GM21390 (cell line): ENCODE data around the gene CCDC127.
"Not testable (repeated sequence)": the region's sequence is repeated elsewhere in the genome, so short reads cannot be mapped to it uniquely, and the experiment has no call there.

Experiments used
- ATAC-seq: cut with Tn5 transposase; IDR thresholded peaks from one replicate; pipeline ENCODE4 v1.9.1; 2021; ENCODE audit not compliant: unreplicated experiment

The CCDC127 gene

DNA sequence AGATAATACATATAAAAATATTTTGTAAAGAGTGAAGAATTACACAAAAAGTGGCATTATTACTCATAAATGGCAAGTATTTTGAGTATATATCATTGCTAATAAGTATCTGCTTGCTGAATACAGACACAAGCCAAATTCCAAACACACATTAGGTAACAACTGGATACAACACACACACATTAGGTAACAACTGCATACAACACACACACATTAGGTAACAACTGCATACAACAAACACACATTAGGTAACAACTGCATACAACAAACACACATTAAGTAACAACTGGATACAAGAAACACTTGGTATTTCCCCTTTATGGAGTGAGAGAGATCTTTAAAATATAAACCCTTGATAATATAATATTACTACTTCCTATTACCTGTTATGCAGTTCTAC, 13.5 kb downstream of the CCDC127 start:
- ATAC-seq, result no peak

DNA sequence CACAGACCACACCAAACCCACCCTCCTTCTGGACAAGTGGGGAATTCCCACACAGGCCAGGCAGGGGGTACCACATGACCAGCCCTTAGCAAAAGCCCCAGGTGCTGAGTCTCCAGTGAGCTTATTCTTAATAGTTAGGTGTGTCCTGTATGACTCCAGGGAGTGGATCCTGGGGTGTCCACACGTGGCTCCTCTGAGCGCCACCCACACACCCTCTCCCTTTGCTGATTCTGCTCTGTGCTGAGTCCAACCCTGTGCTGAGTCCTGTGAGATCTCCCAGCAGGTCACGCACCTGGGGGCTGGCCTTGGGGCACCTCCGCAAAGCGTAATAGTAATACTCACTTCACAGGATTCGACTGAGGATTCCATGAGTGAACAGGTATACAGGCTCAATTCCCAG, 14.0 kb downstream of the CCDC127 start:
- ATAC-seq, result no peak

DNA sequence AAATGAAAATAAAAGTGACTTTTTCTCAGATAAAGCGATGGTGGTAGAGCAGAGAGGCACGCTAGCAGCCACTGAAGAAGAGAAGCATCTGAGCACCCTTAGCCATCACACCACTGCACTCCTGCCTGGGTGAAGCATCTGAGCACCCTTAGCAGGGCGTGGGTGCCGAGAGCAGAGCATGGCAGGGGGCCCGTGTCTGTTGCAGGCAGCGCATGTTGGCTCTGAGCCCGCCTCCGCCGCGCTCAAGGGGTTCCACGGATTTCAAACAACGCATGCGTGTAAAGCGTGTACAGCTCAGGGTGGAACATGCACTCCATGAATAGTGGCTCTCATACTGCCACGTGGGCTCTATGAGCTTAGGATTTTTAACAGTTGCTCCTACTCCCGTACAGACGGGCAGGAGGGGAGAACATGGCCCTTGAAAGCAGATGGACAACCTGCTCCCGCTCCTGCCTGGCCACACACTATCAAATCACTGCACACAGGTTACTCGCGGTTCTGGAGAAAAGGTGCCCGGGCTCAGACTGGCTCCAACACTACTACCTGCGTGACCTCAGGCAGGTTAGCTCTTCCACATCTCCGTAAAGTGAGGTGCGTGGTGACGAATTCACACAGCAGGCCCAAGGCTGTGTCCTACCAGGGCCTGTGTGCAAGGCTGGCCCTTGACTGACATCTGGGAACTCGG, 14.6 kb downstream of the CCDC127 start:
- no peak for ATAC-seq

GRCh38 chr5:201672-202071, 16.3 kb downstream of the CCDC127 start:
- ATAC-seq, result no peak

DNA sequence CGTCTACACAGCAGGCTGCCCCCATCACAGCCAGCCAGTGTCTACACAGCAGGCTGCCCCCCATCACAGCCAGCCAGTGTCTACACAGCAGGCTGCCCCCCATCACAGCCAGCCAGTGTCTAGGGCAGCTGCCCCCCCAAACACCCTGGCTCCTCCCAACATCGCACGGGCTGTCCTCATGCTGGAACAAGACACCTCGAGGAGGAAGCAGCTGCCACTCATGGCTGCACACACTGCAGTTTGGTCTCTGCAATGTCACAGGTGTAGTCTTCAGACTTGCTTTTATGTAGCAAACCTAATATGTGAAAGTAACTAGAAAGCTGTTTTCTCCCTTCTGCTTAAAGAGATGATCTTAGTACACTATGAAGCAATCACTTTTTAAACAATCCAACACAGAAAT, 17.0 kb downstream of the CCDC127 start:
- ATAC-seq, result no peak

DNA sequence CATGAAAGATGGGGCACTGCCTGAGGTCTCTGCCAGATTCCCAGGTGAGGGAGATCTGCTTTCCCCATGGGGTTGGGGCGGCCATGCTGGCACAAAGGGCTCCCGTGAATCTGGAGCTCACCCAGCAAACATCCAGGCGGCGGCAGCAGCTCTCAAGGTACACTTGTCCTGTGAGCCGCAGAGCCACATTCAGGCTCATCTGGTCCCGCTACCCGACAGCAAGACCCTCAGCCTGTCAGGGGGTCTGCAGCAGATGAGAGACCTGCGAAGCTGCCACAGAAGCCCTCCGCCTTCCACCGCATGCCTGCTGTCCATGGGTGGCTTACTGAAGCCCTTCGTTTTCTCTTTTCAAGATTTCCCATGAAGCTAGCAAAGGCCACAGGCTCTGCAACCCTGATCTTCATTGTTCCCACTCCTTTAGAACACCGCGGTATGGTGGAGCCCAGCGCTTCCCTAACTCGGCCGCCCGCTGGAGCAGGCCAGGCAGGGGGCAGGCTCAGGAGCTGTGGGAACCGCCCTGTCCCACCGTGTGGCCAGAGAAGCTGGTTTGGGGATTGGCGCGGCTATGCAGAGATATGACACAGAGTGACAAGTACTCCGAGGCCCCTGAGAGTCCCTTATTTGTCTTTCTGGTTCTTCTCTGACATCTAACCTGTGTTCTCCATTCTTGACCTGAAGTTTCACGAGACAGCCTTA, 17.9 kb downstream of the CCDC127 start:
- ATAC-seq, result no peak

DNA sequence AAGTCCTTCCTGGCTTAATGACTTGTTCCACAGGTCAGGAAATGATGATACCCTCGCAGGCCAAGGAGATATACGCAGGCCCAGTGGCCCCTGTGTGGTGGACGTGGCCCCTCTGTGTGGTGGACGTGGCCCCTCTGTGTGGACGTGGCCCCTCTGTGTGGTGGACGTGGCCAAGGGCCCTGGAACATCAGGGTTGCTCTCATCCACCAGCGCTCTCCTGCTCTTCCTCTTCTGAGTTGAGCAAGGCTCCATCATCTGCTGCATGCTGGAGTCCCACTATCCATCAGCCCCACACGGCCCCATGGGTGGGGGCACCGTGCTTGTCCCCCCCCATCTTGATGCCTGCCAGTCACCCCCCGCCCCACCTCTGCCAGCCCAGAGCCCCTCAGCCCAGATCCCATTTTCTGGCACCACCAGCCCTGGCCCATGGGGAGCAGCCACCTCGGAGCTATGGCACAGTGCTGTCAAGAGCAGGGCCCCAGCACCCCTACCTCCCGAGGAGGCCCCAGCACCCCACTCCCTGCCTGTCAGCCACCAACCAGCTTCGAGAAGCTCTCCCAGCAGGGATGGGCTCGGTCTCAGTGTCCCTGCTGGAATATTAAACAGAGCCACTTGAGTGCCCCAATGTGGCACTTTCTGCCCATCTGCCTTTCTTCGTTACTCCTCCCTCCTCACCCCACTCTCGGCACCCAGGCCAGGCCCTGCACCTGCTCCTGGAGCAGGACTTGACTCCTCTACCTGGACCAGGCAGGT, 18.6 kb downstream of the CCDC127 start:
- no peak for ATAC-seq

DNA sequence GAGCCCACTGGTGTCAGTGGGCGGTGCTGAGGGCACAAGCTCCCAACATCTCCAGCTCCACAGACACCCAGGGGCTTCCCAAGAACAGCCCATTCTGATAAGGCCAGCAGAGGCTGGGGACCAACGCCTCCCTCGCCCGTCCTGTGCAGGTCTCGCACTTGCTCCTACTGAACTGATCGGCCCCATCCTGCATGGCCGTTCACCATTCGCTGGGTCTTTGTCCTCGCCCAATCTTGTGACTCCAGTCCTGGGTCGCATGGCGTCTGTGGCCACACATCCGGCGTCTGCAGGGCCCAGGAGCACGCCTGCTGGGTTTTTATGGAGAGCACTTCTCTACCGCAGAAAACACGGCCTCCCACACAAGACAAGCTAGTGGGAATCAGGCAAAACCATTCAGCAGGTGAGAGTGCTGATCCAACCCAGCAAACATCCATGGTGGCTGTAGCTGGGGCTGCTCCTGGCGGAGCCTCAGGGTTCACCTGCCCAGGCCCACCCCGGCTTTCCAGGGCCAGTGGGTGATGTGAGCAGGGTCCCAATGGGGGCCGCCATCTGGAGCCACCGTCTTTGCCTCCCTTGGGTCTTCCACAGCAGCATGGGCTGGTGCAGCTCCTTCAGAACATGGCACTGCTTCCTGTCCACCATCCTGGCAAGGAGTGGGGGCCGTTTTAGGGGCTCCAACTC, 19.3 kb downstream of the CCDC127 start:
- ATAC-seq, result no peak

GRCh38 chr5:197892-198489, 20.0 kb downstream of the CCDC127 start:
- ATAC-seq, result no peak

GRCh38 chr5:197031-197430, 20.9 kb downstream of the CCDC127 start:
- ATAC-seq, result not testable (repeated sequence)

DNA sequence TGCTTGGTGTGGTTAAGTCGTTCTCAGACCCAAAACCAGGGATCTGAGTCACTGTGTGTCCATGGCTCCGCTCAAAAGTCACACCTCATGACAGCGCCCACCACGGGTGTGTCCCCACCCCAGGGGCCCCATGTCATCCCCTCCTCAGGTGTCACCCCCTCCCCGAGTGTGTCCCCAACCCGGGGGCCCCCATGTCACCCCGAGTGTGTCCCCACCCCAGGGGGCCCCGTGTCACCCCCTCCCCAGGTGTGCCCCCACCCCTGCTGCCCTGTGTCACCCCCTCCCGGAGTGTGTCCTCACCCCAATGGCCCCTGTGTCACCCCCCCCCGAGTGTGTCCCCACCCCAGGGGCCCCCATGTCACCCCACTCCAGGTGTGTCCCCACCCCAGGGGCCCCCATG, 21.6 kb downstream of the CCDC127 start:
- ATAC-seq, result no peak

DNA sequence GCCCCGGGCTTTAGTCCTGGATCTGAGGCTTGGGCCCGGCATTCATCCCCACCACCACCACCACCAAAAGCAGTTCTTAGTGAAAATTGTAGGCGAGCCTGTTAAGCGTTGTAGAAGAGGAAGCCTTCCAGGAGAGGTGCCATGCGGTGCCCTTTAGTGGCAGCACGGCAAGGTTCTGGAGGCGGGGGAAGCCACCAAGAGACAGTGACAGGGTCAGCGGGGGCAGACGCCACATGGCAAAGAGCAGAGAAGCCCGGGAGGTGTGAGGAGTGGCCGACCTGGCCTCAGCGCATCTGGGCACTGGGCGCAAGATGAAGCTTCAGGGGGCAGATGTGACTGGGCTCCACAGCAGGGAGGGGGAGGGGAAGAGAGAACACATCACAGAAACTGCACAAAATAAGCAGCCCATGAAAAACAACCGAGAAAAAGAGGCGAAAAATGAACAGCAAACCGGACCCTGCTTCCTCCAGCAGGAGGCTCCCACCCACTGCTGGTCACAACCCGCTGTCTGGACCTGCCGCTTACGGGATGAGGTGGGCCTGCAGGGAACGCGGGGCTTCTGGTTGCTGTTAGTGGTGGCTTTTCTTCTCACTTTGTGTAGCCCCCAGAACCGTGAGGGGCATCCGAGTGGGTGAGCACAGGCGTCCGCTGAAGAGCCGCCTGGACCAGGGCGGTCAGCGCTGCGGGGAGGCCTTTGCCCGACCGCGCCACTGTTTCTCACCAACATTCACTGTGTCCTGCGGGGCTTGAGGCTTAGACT, 22.4 kb downstream of the CCDC127 start:
- ATAC-seq, result no peak

DNA sequence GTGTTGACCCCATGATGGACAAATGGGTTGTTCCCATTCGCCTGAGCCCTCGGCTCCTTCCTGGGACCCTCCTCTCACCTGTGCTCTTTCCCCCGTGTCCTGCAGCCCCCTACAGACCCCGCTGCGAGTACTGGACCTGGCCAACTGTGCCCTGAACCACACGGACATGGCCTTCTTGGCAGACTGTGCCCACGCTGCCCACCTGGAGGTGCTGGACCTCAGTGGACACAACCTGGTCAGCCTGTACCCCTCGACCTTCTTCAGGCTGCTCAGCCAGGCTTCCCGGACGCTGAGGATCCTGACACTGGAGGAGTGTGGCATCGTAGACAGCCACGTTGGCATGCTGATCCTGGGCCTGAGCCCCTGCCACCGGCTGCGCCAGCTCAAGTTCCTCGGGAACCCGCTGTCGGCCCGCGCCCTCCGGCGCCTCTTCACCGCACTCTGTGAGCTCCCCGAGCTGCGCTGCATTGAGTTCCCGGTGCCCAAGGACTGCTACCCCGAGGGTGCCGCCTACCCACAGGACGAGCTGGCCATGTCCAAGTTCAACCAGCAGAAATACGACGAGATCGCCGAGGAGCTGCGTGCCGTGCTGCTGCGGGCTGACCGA, 23.2 kb downstream of the CCDC127 start:
- ATAC-seq, result no peak

GRCh38 chr5:194102-194501, 23.9 kb downstream of the CCDC127 start:
- ATAC-seq, result no peak

DNA sequence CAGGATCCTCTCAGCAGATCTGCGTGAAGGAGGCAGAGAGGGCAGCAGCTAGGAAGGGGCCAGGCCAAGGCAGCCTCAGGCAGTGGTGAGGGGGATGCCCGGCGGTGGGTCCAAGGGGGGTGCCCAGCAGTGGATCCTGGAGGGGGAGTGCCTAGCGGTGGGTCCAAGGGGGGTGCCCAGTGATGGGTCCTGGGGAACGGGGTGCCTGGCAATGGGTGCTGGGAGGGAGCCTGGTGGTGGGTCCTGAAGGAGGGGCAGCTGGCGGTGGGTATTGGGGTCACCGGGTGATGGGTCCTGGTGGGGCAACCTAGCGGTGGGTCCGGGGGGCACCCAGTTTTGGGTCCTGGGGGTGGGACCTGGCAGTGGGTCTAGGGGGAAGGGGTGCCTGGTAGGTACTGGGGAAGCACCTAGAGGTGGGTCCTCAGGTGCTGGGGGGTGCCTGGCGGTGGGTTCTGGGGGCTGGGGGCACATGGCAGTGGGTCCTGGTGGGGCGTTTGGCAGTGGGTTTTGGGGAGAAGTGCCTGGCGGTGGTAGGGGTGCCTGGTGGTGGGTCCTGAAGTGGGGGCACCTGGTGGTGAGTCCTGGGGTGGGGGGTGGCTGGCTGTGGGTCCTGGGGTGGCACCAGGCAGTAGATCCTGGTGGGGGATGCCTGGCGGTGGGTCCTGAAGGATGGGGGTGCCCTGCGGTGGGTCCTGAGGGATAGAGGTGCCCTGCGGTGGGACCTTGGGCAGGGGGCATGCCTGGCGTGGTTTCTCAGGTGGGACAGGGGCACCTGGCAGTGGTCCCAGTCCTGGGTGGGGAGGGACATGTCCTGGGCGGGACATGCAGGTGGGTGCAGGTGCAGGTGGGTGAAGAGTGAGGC, 24.8 kb downstream of the CCDC127 start:
- no peak for ATAC-seq

- no peak for ATAC-seq
Observed at GRCh38 chr5:192691-192969, 25.3 kb downstream of the CCDC127 start.

DNA sequence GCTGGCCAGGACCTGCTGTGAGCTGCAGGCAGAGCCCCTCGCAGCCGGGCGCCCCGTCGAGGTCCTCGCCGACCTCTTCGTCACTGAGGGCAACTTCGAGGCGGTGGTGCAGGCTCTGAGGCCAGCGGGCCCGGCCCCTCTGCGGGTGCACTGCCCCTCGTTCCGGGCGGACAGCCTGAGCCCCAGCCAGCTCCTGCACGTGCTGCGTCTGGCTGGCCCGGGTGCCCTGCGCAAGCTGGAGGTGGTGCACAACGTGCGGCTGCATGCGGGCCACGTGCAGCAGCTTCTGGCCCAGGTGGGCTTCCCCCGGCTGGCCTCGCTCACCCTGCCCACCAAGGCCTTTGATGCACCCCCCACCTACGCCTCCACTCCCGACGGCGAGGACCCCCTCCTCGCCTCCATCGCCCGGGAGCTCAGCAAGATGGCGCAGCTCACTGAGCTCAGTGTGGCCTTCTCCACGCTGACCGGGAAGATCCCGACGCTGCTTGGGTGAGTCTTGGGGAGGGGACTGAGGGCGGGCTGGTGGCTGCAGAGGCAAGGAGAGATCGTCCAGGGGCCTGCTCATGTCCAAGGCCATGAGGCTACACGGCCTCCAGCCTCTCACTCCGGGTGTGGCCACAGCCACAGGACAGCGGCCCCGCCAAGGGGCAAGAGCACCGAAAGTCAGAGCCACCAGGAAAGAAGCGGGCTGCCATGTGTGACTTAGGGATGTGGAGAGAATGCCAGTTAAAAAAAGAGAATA, 25.8 kb downstream of the CCDC127 start:
- ATAC-seq, result no peak
